Mononuclear cell (primary cell): ENCODE data around the gene MAST4. TPM values are rescaled to one million over a fixed set of nuclear protein-coding genes. Genes with fewer than 3 reads are reported as not detected.
"Not testable (repeated sequence)": the region's sequence is repeated elsewhere in the genome, so short reads cannot be mapped to it uniquely, and the experiment has no call there.

Source experiments
- H3K27me3 ChIP-seq: 2 replicates; pipeline ENCODE4 v1.6.0; 2011; ENCODE audit warnings: low read length, control low read depth; ENCODE audit not compliant: insufficient read depth
- H3K4me1 ChIP-seq: 2 replicates; pipeline ENCODE4 v1.5.1; 2011; ENCODE audit warnings: mild to moderate bottlenecking, low read length, control low read depth; ENCODE audit not compliant: insufficient read depth
- H3K4me3 ChIP-seq: 2 replicates; pipeline ENCODE4 v1.5.1; 2011; ENCODE audit warnings: mild to moderate bottlenecking, low read length, moderate library complexity
- H3K9me3 ChIP-seq: 2 replicates; pipeline ENCODE4 v1.5.1; 2011; ENCODE audit warnings: low read depth, mild to moderate bottlenecking, control low read depth, low read length
- total RNA-seq: library from RNA; depleted of rRNA; stranded (reverse); fragments of >200 nt; gene quantifications from one replicate; pipeline ENCODE4 v1.2.3, GENCODE V29; 2012

The MAST4 gene
- total RNA-seq, 1 donor: 8.4 TPM

GRCh38 chr5:67164856-67165525 is 568.8 kb downstream of the MAST4 start:
- Histone ChIP-seq H3K4me1 (peaks cover 35% of the 10 kb centered on the region), H3K9me3 (no peaks in the 10 kb centered on the region), H3K4me3 (peak overlapping the region; percentile 34), H3K27me3 (no peaks in the 10 kb centered on the region)

DNA sequence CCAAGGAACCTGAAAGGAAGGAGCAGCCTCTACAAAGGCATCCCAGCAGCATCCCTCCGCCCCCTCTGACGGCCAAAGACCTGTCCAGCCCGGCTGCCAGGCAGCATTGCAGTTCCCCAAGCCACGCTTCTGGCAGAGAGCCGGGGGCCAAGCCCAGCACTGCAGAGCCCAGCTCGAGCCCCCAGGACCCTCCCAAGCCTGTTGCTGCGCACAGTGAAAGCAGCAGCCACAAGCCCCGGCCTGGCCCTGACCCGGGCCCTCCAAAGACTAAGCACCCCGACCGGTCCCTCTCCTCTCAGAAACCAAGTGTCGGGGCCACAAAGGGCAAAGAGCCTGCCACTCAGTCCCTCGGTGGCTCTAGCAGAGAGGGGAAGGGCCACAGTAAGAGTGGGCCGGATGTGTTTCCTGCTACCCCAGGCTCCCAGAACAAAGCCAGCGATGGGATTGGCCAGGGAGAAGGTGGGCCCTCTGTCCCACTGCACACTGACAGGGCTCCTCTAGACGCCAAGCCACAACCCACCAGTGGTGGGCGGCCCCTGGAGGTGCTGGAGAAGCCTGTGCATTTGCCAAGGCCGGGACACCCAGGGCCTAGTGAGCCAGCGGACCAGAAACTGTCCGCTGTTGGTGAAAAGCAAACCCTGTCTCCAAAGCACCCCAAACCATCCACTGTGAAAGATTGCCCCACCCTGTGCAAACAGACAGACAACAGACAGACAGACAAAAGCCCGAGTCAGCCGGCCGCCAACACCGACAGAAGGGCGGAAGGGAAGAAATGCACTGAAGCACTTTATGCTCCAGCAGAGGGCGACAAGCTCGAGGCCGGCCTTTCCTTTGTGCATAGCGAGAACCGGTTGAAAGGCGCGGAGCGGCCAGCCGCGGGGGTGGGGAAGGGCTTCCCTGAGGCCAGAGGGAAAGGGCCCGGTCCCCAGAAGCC is 569.6 kb downstream of the MAST4 start:
- Histone ChIP-seq H3K9me3 (no peaks in the 10 kb centered on the region), H3K4me3 (peak overlapping the region; percentile 34), H3K27me3 (no peaks in the 10 kb centered on the region), H3K4me1 (peaks cover 42% of the 10 kb centered on the region)

DNA sequence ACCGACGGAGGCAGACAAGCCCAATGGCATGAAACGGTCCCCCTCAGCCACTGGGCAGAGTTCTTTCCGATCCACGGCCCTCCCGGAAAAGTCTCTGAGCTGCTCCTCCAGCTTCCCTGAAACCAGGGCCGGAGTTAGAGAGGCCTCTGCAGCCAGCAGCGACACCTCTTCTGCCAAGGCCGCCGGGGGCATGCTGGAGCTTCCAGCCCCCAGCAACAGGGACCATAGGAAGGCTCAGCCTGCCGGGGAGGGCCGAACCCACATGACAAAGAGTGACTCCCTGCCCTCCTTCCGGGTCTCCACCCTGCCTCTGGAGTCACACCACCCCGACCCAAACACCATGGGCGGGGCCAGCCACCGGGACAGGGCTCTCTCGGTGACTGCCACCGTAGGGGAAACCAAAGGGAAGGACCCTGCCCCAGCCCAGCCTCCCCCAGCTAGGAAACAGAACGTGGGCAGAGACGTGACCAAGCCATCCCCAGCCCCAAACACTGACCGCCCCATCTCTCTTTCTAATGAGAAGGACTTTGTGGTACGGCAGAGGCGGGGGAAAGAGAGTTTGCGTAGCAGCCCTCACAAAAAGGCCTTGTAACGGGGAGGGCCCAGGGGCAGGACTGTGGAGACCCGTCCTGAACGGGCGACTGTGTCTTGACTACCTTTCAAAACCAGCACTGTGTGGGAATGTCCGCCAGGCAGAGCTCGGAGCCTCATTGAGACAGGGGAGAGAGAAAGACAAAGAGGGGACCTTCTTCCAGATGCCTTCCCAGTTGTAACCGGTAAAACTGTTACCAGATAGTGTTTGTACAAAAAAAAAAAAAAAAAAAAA is 570.5 kb downstream of the MAST4 start:
- Histone ChIP-seq H3K9me3 (no peaks in the 10 kb centered on the region), H3K4me3 (peak overlapping the region; percentile 34), H3K27me3 (no peaks in the 10 kb centered on the region), H3K4me1 (peaks cover 49% of the 10 kb centered on the region)

DNA sequence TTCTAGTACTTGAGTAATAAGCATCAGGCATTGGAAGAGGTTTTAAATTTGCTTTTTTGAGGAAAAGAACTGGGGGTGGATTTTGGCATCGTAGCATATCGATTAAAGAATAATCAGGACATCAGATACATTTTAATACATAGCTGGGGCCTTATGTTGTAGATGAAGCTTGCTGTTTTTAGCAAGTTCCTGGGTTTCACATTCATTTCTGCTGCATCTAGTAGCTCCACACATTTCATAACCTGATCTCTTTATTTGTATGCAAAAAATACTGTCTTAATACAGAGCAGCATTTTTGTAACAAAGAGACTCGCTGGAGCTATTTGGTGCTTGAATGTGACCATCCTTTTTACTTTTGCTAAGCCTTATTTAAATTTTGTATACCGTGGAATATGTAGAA is 571.9 kb downstream of the MAST4 start:
- Histone ChIP-seq H3K4me1 (peaks cover 49% of the 10 kb centered on the region), H3K27me3 (no peaks in the 10 kb centered on the region), H3K9me3 (no peaks in the 10 kb centered on the region), H3K4me3 (no peak overlapping the region)

DNA sequence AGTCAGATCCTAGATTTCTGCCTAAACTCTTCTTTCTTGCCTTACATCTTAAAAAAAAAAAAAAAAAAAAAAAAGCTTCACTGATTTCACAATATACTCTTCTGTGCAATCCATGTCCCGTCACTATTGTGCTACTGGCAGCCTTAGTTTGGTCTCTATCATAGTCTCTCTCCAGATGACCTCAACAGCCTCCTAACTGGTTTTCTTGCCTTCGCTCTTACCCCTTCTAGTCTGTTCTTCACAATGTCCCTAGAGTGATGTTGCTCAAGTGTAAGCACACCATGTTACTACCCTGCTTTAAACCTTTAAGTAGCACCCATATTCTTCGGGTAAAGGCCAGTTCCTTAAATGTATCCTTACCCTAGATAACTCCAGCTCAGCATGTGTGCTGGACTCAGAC is 574.6 kb downstream of the MAST4 start:
- Histone ChIP-seq H3K9me3 (no peaks in the 10 kb centered on the region), H3K4me1 (peaks cover 38% of the 10 kb centered on the region), H3K27me3 (no peaks in the 10 kb centered on the region), H3K4me3 (no peak overlapping the region)

- not testable (repeated sequence) for H3K4me3 ChIP-seq, H3K27me3 ChIP-seq
- Histone ChIP-seq H3K9me3 (peaks cover 17% of the 10 kb centered on the region), H3K4me1 (peaks cover 24% of the 10 kb centered on the region)
These were observed 577.2 kb downstream of the MAST4 start for GRCh38 chr5:67173351-67173750.

- Histone ChIP-seq H3K4me3 (no peak overlapping the region), H3K27me3 (no peaks in the 10 kb centered on the region), H3K4me1 (peaks cover 24% of the 10 kb centered on the region), H3K9me3 (peaks cover 17% of the 10 kb centered on the region)
These were observed 577.8 kb downstream of the MAST4 start for GRCh38 chr5:67173959-67174358.

DNA sequence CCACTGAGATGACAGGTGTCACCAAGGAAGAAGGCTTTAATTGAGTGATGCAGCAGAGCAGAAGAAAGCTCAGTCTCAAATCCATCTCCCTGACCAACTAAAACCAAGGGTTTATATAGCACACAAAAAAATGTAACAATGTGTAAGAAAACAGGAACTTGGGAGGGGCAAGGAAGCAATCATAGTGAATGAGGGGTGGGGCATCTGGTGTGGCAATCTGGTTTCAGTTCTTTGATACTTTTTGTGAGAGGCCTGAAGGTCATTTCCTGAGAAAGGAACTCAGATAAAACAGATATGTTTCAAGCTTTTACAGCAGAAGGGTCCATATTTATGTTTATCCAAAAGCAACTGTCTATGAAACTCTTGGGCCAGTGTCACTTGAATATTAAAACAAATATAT is 580.7 kb downstream of the MAST4 start:
- peaks cover 16% of the 10 kb centered on the region for H3K4me1 ChIP-seq
- H3K9me3 ChIP-seq: peaks cover 17% of the 10 kb centered on the region
- no peak overlapping the region for H3K4me3 ChIP-seq
- no peaks in the 10 kb centered on the region for H3K27me3 ChIP-seq

DNA sequence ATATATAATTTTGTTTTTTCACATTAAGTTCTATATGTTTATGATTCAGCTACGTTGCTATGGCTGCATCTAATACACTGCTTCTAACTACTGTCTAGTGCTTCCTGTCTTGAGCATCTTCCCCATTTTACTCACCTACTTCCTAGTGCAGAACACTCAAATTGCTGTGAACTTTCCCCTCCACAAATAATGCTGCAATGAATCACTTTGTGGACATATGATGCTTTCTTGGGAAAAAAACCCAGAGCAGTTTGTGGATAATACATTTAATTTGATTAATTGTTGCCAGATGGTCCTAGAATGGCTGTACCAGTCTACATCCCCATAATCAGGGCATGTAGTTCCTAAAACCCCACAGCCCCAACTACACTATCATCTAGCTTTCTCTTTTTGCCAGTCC is 581.9 kb downstream of the MAST4 start:
- Histone ChIP-seq H3K9me3 (peaks cover 17% of the 10 kb centered on the region), H3K4me1 (peaks cover 27% of the 10 kb centered on the region), H3K4me3 (no peak overlapping the region), H3K27me3 (no peaks in the 10 kb centered on the region)

GRCh38 chr5:67178966-67179365 is 582.8 kb downstream of the MAST4 start:
- Histone ChIP-seq H3K9me3 (peaks cover 17% of the 10 kb centered on the region), H3K4me3 (no peak overlapping the region), H3K4me1 (peaks cover 35% of the 10 kb centered on the region), H3K27me3 (no peaks in the 10 kb centered on the region)

DNA sequence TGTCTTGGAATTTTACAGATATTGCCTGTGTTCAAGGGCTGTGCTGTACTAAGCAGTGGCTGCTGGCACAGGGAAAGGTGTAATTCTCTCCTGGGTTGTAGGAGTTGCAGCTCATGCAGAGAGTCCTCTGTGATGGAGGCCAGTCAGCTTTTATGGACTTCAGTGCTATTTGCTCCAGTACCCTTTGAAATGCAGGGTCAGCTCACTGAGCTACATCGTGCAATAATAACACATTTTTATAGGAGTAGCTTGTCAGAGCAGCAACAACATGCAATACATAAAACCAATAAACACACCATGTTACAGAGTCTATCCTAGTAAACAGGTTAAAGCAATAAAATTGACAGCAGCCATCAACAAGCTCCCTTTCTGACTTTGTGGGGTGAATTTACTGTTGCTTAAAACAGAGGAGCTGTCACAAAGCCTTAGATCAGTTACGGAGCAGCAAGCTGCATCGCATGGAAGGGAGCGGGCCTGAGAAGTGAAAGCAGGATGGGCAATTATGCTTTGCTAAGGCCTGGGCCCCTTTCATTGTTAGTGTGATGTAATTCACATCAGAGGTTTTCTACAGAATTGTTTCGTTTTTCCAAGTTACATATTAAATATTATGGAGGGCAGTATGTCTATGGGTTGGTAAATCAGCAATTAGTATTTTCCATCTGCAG is 583.6 kb downstream of the MAST4 start:
- no peak overlapping the region for H3K4me3 ChIP-seq
- H3K9me3 ChIP-seq: peaks cover 17% of the 10 kb centered on the region
- H3K4me1 ChIP-seq: peaks cover 35% of the 10 kb centered on the region
- no peaks in the 10 kb centered on the region for H3K27me3 ChIP-seq

DNA sequence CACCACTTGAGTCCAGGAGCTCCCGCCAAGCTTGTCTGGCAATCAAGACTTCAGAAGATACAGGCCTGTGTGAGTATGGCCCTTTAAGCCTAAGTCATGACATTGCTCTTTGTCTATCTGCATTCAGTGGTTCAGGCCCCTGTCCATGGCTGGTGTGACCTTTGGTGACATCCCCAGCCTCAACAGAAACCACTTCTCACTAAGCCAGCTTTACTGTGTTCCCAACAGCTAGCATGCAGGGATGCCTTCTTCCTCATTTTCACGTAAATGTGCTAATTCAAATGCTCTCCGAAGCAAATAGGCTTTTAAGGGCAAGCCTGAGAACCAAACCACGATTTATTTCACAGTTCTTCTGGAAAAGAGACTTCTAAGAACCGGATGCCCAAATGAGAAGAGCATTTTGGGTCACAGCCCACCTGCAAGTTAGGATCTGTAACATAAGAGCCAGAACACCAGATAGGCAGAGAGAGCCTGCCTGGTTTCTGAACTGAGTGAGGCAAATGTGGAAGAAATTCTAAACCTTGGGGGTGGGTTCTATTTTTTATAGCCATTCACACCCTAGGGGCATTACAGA is 585.5 kb downstream of the MAST4 start:
- H3K4me3 ChIP-seq: no peak overlapping the region
- no peaks in the 10 kb centered on the region for H3K27me3 ChIP-seq
- H3K4me1 ChIP-seq: peaks cover 35% of the 10 kb centered on the region

DNA sequence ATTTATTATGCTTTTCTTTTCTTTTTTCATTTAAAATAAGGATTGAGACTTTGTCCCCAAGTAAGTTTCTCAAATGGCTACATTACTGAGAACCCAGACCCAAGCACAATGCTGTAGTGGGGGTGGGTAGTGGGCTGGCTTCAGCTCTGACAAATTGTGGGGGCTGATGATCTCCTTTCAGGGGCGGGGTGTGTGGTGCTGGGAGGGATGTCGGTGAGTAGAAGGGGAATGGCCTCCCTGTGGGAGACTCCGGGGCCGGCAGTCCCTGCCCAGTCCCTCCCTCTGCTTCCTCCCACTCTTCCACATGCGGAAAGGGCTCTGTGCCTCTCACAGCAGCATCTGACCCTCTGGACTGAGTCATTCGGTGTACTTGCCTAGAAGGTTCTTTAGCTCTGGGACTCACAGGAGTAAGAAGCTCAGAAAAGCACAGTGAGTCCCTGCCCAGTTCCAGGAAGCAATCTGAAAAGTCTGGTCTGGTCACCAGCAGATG is 586.2 kb downstream of the MAST4 start:
- Histone ChIP-seq H3K4me1 (peaks cover 41% of the 10 kb centered on the region), H3K27me3 (no peaks in the 10 kb centered on the region), H3K4me3 (no peak overlapping the region), H3K9me3 (peaks cover 4% of the 10 kb centered on the region)

More for the DNA sequence above, 585.5 kb downstream of the MAST4 start:
- H3K9me3 ChIP-seq: peaks cover 10% of the 10 kb centered on the region

DNA sequence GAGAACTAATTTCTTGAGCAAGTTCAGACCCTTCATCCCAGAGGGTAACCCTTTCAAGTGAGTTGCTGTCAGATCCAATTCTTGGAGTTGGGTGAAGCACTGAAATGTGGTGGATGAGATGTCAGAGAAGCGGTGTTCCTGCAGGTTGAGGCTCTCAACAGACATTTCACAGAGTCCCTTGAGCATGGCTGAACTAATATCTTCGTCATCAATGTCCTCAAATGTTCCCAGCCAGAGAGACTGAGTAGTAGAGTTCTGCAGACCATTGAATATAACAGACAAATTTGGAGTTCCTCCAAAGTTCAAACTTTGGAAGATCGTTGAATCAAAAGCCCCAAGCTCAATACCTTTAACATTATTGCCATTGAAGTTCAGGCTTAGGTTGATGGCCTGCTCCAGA is 587.7 kb downstream of the MAST4 start:
- peaks cover 56% of the 10 kb centered on the region for H3K4me1 ChIP-seq
- H3K27me3 ChIP-seq: no peaks in the 10 kb centered on the region
- no peaks in the 10 kb centered on the region for H3K9me3 ChIP-seq
- H3K4me3 ChIP-seq: no peak overlapping the region
